ENCODE measurements around the gene APOL3. TPM values are rescaled to one million over a fixed set of nuclear protein-coding genes. Genes with fewer than 3 reads are reported as not detected.

APOL3 gene
- total RNA-seq, 3 donors from 2014 or later (not counting 1 experiment from before 2014, with no cell fraction given), result 105 to 166 (median 111) TPM

DNA sequence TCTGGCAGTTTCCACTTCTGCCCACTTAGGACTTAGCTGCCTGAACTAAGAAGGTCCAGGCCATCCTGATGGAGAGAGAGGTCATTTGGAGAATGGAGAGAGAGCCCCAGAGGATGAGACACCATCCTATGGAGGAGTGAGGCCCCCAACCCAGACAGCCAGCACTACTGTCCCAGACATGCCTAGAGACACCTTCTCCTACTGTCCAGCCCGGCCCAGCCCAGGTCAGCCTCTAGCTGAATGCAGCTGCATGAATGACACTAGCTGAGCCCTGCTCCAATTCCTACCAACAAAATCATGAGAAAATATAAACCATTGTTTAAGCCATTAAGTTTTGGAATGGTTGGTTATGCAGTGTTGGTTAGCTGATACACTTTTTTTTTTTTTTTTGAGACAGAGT, 47.4 kb downstream of the APOL3 start:
- no peak for ATAC-seq
- Histone ChIP-seq H3K36me3 (ENCODE audit: control insufficient read depth, insufficient read depth, low read length) (no peaks in the 10 kb centered on the region), H3K4me3 (ENCODE audit: low read length) (no peak overlapping the region), H3K27ac (ENCODE audit: low read length) (no peak overlapping the region), H3K4me1 (ENCODE audit: control insufficient read depth, insufficient read depth, low read length) (no peaks in the 10 kb centered on the region), H3K9me3 (ENCODE audit: control insufficient read depth, insufficient read depth, low read length) (no peaks in the 10 kb centered on the region), H3K27me3 (ENCODE audit: control insufficient read depth, insufficient read depth, low read length) (no peaks in the 10 kb centered on the region)
- Mint-ChIP-seq H3K4me3 (no peak overlapping the region), H3K36me3 (no peaks in the 10 kb centered on the region), H3K27ac (no peak overlapping the region), H3K4me1 (no peaks in the 10 kb centered on the region), H3K27me3 (ENCODE audit: low read depth in 2 of 2) (peaks cover 0 to 4% of the 10 kb centered on the region in 2 donors), H3K9me3 (no peaks in the 10 kb centered on the region)
- intact Hi-C loops (cut with micrococcal nuclease), result no loop called here
- WGBS (ENCODE audit: insufficient coverage), result 91% methylated on average over 1 of the region's 1 CpG
- DNase-seq, result no peak
- TF ChIP-seq, protein P1, sequence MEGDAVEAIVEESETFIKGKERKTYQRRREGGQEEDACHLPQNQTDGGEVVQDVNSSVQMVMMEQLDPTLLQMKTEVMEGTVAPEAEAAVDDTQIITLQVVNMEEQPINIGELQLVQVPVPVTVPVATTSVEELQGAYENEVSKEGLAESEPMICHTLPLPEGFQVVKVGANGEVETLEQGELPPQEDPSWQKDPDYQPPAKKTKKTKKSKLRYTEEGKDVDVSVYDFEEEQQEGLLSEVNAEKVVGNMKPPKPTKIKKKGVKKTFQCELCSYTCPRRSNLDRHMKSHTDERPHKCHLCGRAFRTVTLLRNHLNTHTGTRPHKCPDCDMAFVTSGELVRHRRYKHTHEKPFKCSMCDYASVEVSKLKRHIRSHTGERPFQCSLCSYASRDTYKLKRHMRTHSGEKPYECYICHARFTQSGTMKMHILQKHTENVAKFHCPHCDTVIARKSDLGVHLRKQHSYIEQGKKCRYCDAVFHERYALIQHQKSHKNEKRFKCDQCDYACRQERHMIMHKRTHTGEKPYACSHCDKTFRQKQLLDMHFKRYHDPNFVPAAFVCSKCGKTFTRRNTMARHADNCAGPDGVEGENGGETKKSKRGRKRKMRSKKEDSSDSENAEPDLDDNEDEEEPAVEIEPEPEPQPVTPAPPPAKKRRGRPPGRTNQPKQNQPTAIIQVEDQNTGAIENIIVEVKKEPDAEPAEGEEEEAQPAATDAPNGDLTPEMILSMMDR (IDR thresholded peaks at IDR 0.05), result no peak

DNA sequence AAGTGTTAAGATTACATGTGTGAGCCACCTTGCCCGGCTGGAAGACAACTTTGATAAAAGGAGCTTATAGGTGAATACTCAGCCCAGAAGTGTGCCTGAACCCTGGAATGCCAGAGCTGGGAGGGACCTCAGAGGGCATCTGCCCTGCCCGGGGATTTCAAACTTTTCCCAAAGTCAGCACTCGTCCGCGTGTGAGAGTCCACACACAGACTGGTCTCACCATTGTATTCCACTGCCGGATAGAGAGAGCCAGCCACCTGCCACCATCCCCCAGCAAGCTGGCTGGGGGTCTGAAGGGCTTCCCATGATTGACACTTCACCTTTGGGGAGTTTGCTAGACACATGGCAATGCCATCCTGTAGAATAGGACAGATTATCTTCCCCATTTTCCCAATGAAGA, 49.2 kb downstream of the APOL3 start:
- Histone ChIP-seq H3K4me1 (ENCODE audit: control insufficient read depth, insufficient read depth, low read length) (no peaks in the 10 kb centered on the region), H3K36me3 (ENCODE audit: control insufficient read depth, insufficient read depth, low read length) (no peaks in the 10 kb centered on the region), H3K27me3 (ENCODE audit: control insufficient read depth, insufficient read depth, low read length) (no peaks in the 10 kb centered on the region), H3K4me3 (ENCODE audit: low read length) (no peak overlapping the region), H3K27ac (ENCODE audit: low read length) (no peak overlapping the region), H3K9me3 (ENCODE audit: control insufficient read depth, insufficient read depth, low read length) (no peaks in the 10 kb centered on the region)
- intact Hi-C loops (cut with micrococcal nuclease), result no loop called here
- ATAC-seq (no peak), DNase-seq (no peak)
- Mint-ChIP-seq H3K27me3 (ENCODE audit: low read depth in 2 of 2) (peaks cover 7% of the 10 kb centered on the region in 2 donors), H3K36me3 (no peaks in the 10 kb centered on the region), H3K4me3 (no peak overlapping the region), H3K9me3 (no peaks in the 10 kb centered on the region), H3K4me1 (no peaks in the 10 kb centered on the region), H3K27ac (no peak overlapping the region)
- 95% methylated on average over 6 of the region's 6 CpGs for WGBS (ENCODE audit: insufficient coverage)
- TF ChIP-seq, protein P1 (IDR thresholded peaks at IDR 0.05), result no peak

DNA sequence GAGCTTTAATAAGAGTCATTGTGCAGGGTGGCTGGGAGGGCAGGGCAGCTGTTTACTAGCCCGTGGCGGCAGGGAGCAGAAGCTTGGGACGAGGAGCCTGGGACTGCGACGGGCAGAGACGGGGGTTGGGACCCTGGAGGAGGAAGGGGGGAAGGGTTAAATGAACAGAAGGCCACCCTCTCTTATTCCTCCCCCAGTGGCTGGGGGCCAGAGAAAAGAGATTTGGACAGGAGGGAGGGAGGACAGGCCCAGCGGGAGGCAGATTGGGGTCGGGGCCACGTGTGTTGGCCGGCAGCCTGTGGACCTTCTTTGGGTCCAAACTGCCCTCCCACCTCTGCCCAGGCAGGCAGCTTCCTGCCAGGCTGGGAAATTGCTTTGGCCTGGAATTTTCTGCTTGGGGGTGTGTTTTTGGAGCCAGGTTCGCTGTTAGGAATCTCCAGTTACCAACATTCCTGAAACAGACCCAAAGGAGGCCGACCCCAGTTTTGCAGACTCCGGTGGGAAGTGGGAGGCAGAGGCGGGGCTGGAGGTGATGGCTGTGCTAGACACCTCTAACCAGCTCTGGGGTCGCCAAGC, 50.2 kb downstream of the APOL3 start:
- intact Hi-C loops (cut with micrococcal nuclease), result no loop called here
- Mint-ChIP-seq H3K27ac (no peak overlapping the region), H3K36me3 (no peaks in the 10 kb centered on the region), H3K27me3 (ENCODE audit: low read depth in 2 of 2) (peaks cover 7 to 11% of the 10 kb centered on the region in 2 donors), H3K9me3 (no peaks in the 10 kb centered on the region), H3K4me3 (no peak overlapping the region), H3K4me1 (no peaks in the 10 kb centered on the region)
- no peaks in the 10 kb centered on the region for H3K36me3 ChIP-seq (ENCODE audit: control insufficient read depth, insufficient read depth, low read length)
- H3K9me3 ChIP-seq (ENCODE audit: control insufficient read depth, insufficient read depth, low read length), result no peaks in the 10 kb centered on the region
- 98% methylated on average over 8 of the region's 15 CpGs for WGBS (ENCODE audit: insufficient coverage)
- TF ChIP-seq, protein P1 (IDR thresholded peaks at IDR 0.05), result no peak
- H3K4me1 ChIP-seq (ENCODE audit: control insufficient read depth, insufficient read depth, low read length), result no peaks in the 10 kb centered on the region
- ATAC-seq (no peak), DNase-seq (no peak)
- no peak overlapping the region for H3K27ac ChIP-seq (ENCODE audit: low read length)
- no peak overlapping the region for H3K4me3 ChIP-seq (ENCODE audit: low read length)
- H3K27me3 ChIP-seq (ENCODE audit: control insufficient read depth, insufficient read depth, low read length), result no peaks in the 10 kb centered on the region

DNA sequence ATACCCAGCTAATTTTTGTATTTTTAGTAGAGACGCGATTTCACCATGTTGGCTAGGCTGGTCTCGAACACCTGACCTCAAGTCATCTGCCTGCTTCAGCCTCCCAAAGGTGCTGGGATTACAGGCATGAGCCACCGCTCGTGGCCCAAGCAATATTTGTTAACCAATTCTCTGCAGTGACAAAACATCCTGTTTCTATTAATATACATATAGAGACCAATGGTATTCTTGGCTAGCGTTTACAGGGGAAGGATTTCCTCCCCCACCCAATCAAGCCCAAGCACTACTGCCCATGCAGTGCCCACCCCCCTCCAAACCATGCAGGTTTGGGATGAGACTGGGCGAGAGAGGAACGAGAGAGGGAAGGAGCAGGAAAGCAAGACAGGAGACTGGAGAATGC, 53.1 kb downstream of the APOL3 start:
- Mint-ChIP-seq H3K27me3 (ENCODE audit: low read depth in 2 of 2) (peaks cover 7 to 16% of the 10 kb centered on the region in 2 donors), H3K36me3 (no peaks in the 10 kb centered on the region), H3K27ac (no peak overlapping the region), H3K9me3 (no peaks in the 10 kb centered on the region), H3K4me3 (no peak overlapping the region), H3K4me1 (no peaks in the 10 kb centered on the region)
- intact Hi-C loops (cut with micrococcal nuclease), result no loop called here
- 71% methylated on average over 5 of the region's 8 CpGs for WGBS (ENCODE audit: insufficient coverage)
- no peaks in the 10 kb centered on the region for H3K9me3 ChIP-seq (ENCODE audit: control insufficient read depth, insufficient read depth, low read length)
- no peak overlapping the region for H3K4me3 ChIP-seq (ENCODE audit: low read length)
- TF ChIP-seq, protein P1 (IDR thresholded peaks at IDR 0.05), result no peak
- no peak for ATAC-seq
- no peak overlapping the region for H3K27ac ChIP-seq (ENCODE audit: low read length)
- no peaks in the 10 kb centered on the region for H3K36me3 ChIP-seq (ENCODE audit: control insufficient read depth, insufficient read depth, low read length)
- H3K27me3 ChIP-seq (ENCODE audit: control insufficient read depth, insufficient read depth, low read length), result no peaks in the 10 kb centered on the region
- no peaks in the 10 kb centered on the region for H3K4me1 ChIP-seq (ENCODE audit: control insufficient read depth, insufficient read depth, low read length)
- DNase-seq, result no peak
